ENCODE results near the gene OR52K2. TPM values are rescaled to one million over a fixed set of nuclear protein-coding genes. Genes with fewer than 3 reads are reported as not detected.

OR52K2 gene
- total RNA-seq, 1 donor from 2014 or later, result not detected

- Mint-ChIP-seq H3K27me3 (ENCODE audit: insufficient read depth, low read depth) (peaks cover 2% of the 10 kb centered on the region), H3K36me3 (no peaks in the 10 kb centered on the region), H3K4me3 (no peak overlapping the region), H3K4me1 (no peaks in the 10 kb centered on the region), H3K27ac (no peak overlapping the region), H3K9me3 (no peaks in the 10 kb centered on the region)
- no peak for TF ChIP-seq EZH2 (IDR thresholded peaks at IDR 0.05)
- no peak for TF ChIP-seq EZH2phosphoT487 (IDR thresholded peaks at IDR 0.05)
- TF ChIP-seq CTCF (IDR thresholded peaks at IDR 0.05), result no peak
- H3K79me2 ChIP-seq (ENCODE audit: low read depth), result no peaks in the 10 kb centered on the region
- H3K9me3 ChIP-seq (ENCODE audit: low read depth), result no peaks in the 10 kb centered on the region
- H3K4me1 ChIP-seq, result no peaks in the 10 kb centered on the region
- H3K4me3 ChIP-seq, result no peak overlapping the region
- no peak overlapping the region for H3K4me2 ChIP-seq
- H3K27me3 ChIP-seq, result no peaks in the 10 kb centered on the region
- H3K27ac ChIP-seq, result no peak overlapping the region
- no peak overlapping the region for H3K9ac ChIP-seq
- no peaks in the 10 kb centered on the region for H4K20me1 ChIP-seq (ENCODE audit: low read depth)
- no peak overlapping the region for H2AFZ ChIP-seq (replicated peaks)
- H3K36me3 ChIP-seq, result no peaks in the 10 kb centered on the region
- H3F3A ChIP-seq (ENCODE audit: low read depth), result no peaks in the 10 kb centered on the region
- DNase-seq (ENCODE audit: low spot score), result no peak
Measured at GRCh38 chr11:4496557-4497248, 47.6 kb downstream of the OR52K2 start.

Other genes with a start within 250 kb of the OR52K2 start
- gene OR52B4, start 80.9 kb upstream of the OR52K2 start, total RNA-seq (ENCODE audit: low replicate concordance), result not detected in 2 replicates
- 9.7 and 9.9 TPM in 2 replicates for gene TRIM21, start 55.6 kb upstream of the OR52K2 start, total RNA-seq (ENCODE audit: low replicate concordance)
- not detected in 2 replicates for gene OR52K1, start 33.4 kb downstream of the OR52K2 start, total RNA-seq (ENCODE audit: low replicate concordance)
- not detected in 2 replicates for gene OR52M1, start 95.9 kb downstream of the OR52K2 start, total RNA-seq (ENCODE audit: low replicate concordance)
- gene OR52I2, start 132.4 kb downstream of the OR52K2 start, total RNA-seq (ENCODE audit: low replicate concordance), result not detected in 2 replicates
- not detected in 2 replicates for gene OR52I1, start 144.7 kb downstream of the OR52K2 start, total RNA-seq (ENCODE audit: low replicate concordance)
- 10.5 and 19.5 TPM in 2 replicates for gene TRIM68, start 158.9 kb downstream of the OR52K2 start, total RNA-seq (ENCODE audit: low replicate concordance)
- not detected in 2 replicates for gene OR51D1, start 188.2 kb downstream of the OR52K2 start, total RNA-seq (ENCODE audit: low replicate concordance)
- not detected in 2 replicates for gene OR51E1, start 194.7 kb downstream of the OR52K2 start, total RNA-seq (ENCODE audit: low replicate concordance)
- gene OR51E2, start 248.6 kb downstream of the OR52K2 start, total RNA-seq (ENCODE audit: low replicate concordance), result not detected in 2 replicates

Data from neural progenitor cell (in vitro differentiated cells).